Suppressor macrophage (primary cell): ENCODE data around the gene NDRG4.

Experiments
- DNase-seq, 4 experiments: peaks; one replicate each; pipeline ENCODE4 v3.0.0-alpha.2; 2020 to 2022

The NDRG4 gene

DNA sequence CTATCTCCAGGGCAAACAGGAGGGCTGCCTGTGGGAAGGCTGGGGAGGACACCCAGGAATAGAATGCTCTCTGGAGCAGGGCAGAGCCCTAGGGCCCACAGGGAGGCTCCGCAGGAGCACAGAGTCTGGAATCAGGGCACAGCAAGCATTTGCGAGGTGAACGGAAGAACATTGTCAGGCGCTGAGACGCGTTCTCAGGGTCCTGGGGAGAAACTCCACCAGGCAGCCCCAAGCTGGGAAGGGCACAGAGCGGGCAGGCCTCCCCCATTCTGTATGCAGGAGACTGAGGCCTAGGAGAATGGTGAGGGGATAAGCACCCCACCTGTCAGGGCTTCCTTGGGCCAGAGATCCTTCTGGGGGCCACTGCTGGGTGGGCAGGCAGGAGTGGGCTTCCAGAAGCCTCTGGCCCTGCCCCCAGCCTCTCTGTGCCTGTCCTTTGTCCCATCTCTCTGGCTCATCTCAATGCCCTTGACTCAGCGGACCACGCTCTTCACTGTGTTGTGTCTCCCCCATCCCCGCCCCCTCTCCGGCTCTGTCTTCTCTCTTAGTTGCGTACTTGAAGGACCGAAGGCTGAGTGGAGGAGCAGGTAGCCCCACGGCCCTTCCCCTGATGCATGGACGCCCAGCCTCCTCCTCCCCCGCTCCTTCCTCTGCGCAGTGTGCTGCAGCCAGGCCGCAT, 10.3 kb downstream of the NDRG4 start:
- DNase-seq = no peak

DNA sequence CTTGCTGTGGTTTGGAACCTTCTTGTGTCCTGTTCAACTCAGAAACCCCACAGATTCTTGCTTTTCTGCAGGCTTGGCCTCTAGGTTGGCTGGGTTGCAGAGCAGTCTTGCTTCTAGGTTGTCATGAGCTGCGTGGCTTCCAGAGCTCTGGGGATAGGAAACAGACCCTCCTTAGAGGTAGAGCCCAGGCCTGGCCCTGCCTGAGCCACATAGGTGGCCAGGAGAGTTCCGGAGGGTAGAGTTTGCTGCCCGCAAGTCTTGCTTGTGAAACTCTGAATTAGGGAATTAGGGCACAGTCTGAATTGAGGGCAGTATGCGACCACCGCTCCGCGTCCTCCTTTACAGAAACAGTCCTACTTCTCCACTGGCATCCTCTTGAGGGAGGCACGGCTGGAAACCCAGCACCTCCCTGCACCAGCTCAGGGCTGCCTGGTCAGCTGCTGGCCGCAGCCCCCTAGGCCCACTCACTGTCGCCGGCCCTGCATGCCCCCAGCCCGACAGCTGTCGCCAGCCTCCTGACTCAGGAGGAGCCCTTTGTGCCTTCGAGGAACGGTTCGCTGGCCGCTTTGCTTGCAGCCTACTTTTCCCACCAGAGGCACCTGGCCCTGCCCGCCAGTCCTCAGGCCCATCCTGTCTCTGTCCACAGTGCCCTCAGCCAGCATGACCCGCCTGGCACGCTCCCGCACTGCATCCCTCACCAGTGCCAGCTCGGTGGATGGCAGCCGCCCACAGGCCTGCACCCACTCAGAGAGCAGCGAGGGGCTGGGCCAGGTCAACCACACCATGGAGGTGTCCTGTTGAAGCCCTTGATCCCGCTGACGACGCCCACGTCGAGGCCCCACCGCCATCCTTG, 11.1 kb downstream of the NDRG4 start:
- no peak for DNase-seq

DNA sequence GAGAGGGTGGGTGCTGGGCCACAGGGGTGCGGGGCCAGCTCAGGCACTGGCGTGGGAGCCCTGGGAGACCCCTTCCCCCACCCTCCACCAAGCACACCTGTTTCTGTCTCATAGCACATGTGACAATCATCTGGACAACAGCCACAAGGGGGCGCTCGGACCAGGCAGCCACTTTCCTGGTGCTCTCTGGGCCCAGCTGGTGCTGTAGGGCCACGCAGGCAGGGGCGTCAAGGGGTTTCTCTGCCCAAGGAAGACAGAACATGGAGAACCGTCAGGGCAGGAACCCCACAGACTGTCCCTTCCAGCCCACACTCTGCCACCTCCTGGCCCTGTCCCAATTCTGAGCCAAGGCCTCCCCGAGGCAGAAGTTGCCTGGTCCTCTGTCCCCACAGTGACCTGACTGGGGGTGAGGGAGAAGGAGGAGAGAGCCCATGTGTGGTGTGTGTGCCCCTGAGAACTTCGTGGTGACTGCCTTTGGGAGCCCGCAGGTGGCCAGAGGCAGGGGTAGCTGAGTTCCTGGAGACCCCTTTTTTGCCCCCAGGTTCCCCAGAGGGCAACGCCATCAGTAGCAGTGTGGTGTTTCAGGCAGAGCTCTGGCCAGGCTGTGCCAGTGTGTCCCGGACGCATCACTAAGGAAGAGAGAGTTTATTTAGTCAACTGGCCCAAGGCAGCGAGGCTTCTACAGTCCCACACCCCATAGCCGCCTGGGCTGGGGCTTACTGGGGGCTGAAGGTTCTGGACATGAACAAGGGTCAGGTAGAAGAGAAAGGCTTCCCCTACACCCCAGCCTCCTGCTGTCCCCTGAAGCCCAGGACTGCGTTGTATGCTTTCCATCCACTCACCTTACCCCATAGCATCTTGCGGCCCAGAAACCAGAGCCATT, 12.2 kb downstream of the NDRG4 start:
- peak; percentile 72 to 90 (median 86) for DNase-seq

DNA sequence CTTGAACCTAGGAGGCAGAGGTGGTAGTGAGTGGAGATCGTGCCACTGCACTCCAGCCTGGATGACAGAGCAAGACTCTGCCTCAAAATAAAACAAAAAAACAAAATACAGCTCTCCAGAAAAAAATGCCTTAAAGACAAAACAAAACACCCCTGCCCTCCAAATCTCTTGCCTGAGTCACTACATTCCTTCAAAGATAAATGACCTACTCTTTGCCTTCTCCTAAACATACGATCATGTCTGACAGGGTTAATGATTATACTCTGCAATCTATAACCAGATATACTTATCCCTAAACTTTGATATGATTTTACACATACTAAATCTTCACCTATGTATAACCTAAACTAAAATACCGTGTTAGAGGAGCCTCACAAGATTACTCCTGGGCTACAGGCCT, 13.9 kb downstream of the NDRG4 start:
- DNase-seq = no peak

DNA sequence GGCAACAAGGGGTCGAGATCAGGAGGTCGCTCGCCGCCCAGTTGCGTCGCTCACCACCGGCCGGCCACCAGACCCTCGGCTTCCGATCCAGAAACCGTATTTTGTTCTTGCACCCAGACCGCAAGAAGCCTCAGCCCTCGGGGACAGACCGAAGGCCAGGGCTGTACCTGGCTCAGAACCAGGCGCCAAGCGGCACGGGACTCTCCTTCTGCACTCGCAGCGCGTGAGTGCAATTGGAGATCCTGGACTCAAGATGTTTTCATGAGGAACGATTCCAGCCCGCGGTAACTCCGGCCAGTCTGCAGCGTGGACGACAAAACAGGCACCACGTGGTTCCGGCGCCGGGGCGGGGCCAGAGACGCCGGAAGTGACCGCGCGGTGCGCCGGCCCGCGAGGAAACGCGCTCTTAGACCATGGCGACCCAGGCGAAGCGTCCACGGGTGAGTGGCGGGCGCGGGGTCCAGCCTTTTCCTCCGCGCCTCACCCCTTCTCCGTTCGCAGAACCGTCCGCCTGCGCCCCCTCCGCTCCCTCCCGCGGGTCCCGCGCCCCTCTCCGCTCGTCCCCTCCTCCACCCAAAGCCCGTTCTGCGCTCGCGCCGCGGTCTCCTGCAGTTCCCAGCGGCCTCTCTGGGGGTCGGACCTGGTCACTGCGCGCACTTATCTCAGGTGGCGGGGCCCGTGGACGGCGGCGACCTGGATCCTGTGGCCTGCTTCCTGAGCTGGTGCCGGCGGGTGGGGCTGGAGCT, 15.4 kb downstream of the NDRG4 start, which contains the start of gene SETD6:
SETD6 (plus strand) TSS at position 393 of the 746 bp plus-strand sequence; CDS start at position 414, 21 bp downstream.
- peak; percentile 91 to 96 (median 94) for DNase-seq

DNA sequence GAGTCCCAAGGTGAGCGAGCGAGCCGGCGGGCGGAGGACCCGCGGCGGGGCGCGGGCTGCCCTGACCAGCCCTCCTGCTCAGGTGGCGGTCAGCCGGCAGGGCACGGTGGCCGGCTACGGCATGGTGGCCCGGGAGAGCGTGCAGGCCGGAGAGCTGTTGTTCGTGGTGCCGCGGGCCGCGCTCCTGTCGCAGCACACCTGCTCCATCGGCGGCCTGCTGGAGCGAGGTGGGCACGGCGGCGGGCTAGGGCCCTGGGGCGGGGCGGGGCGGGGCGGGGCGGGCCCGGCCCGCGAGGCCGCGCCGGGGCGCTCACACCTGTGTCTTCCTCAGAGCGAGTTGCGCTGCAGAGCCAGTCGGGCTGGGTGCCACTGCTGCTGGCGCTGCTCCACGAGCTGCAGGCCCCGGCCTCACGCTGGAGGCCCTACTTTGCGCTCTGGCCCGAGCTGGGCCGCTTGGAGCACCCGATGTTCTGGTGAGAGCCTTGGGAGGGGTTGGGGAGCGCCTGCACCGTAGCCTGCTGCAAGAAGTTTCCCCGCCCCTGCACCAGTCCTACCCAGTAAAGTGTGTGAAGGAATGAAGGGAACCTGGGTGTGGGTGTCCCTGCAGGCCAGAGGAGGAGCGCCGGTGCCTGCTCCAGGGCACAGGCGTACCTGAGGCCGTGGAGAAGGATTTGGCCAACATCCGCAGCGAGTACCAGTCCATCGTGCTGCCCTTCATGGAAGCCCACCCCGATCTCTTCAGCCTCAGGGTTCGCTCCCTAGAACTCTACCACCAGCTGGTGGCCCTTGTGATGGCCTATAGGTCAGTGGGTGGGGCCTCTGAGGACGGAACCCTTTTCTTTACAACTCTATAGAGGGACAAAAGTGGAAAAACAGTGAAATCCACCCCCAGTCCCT, 16.2 kb downstream of the NDRG4 start:
- peak in 2 of 4 experiments; percentile 30 to 31 for DNase-seq

DNA sequence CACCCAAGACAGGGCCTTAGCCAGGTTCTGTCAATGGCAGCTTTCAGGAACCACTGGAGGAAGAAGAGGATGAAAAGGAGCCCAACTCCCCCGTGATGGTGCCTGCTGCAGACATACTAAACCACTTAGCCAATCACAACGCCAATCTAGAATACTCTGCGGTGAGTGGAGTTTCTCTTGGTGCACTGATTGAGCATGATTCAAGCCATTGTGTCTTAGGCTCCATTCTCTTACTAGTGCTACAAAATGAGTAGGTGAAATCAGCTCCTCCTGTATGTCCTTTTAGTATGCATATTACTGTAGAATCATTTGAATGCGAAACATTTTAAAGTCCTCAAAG, 16.8 kb downstream of the NDRG4 start:
- DNase-seq = no peak

DNA sequence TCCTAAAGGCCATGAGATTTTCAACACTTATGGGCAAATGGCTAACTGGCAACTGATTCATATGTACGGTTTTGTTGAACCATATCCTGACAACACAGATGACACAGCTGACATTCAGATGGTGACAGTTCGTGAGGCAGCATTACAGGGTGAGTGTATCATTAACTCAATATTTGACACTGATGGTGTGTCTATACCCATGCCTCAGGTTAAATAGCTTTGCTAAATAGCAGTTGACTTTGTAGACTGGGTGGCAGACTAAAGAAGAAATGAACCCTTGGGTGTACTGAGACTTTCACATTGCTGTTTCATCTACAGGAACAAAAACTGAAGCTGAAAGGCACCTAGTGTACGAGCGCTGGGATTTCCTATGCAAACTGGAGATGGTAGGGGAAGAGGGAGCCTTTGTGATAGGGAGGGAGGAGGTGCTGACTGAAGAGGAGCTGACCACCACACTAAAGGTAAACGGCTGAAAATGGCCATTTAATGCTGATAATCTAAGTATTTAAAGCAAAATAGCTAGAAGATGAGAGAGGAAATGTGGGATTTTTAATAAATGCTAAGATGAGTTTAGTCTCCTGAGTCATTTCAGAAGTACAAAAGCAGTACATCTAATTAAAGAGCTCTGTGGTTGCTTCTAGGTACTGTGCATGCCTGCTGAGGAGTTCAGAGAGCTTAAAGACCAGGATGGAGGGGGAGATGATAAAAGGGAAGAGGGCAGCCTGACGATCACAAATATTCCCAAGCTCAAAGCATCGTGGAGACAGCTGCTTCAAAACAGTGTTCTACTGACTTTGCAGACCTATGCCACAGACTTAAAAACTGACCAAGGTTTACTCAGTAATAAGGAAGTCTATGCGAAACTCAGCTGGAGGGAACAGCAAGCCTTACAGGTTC, 18.4 kb downstream of the NDRG4 start:
- DNase-seq = no peak

DNA sequence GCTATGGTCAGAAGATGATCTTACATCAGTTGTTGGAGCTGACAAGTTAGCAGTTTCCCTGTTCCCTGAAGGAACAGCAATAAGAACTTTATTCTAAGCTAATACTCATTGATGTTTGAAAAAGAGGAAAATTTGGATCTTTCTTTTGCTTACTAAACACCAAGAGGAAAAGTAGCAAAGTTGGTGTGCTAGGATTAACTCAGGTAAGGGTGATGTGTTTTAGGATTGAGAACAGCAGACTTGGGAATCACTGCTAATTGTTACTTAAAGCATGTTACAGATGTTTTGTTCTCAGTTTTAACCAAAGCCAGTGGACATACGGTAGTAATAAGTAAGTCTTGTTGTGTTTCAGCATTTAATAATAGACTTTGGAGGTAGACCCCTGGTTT, 19.0 kb downstream of the NDRG4 start:
- no peak for DNase-seq

DNA sequence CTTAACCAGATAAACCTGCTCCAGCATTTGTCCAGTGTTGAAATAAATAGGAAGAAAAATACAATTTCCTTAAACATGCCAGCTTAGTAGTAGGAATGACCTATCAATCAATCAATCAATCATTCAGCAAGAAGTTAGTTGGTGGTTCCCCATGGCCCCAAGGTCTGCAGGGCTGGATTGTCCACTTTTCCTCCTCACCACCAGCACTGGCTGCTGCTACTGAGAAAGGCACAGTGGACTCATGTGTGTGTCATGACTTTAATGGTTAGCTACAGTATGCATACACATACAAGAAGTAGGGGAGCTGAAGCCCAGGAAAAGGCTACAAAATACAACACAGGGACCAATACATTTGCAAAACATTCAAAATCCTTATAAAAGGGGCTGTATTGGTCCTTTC, 19.8 kb downstream of the NDRG4 start:
- no peak for DNase-seq

DNA sequence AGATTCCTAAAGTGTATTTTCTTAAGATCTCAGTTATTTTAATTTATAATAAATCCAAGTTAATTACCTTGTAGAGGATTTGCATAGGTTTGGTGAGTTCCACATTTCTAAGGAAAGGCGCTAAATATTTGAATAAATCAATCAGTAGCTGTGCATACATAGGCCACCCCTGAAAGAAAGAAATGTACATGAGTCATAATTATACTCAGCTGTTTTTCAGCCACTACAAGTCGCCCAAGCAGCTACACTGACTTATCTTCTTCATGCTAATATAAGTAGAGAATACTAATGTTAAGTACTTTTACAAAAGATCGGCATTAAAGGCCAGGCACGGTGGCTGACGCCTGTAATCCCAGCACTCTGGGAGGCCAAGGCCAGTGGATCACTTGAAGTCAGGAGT, 30.2 kb downstream of the NDRG4 start:
- no peak for DNase-seq

DNA sequence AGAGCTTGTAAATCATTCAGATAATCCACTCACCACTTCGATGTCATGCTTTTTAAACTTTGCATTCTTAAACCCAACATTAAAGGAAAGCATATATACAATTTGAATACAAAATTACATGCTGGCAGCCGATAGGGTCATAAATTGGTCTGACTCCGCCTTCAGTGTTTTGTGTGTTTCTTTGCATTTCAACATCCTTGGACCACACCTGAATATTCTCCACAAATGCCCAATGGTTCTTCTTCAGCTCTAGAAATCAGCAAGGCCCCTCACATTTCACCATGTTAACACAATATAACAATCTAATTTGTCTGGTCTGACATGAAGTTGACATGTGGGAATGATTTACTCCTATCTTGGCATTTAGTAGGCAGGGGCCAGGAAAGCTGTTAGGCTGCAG, 32.5 kb downstream of the NDRG4 start:
- DNase-seq = no peak

DNA sequence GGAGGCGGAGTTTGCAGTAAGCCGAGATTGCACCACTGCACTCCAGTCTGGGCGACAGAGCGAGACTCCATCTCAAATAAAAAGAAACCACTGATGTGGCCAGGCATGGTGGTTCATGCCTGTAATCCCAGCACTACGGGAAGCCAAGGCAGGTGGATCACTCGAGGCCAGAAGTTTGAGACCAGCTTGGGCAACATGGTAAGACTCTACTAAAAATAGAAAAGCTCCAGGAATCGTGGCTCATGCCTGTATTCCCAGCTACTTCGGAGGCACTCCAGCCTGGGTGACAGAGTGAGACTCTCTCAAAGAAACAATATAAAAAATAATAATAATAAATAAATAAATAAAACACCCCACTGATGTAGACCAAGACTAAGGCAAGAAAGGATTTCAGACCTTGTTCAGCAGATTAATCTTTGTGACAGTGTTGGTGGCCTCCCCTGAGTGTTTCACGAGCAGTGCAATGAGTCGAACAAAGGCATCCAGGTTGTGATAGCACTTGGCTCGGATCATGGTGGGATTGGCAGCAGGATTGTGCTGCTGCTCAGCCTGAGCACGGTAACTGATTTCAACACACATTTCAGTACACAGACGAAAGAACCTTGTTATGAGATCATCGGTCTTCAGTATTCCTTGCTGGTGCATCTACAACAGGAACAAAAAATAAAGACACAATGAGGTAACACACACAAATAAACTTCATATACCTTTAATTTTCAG, 34.0 kb downstream of the NDRG4 start:
- no peak for DNase-seq

DNA sequence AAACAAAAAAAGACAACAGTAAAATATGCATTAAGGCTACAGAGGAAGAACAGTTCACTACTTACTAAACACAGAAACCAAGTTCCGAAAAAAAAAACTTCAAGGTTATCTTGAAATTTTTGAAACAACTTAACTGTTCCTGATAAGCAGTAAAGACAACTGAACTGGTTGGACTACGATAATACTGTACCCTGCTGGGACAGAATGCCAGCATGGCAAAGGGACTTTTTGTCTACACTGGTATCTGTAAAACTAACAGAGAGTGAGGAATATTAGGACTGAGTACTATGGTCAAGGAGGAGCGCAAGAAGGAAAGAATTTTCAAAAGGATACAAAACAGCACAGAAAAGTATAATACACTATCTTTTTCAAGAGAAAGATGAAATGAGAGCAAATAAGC, 35.2 kb downstream of the NDRG4 start:
- DNase-seq = no peak

DNA sequence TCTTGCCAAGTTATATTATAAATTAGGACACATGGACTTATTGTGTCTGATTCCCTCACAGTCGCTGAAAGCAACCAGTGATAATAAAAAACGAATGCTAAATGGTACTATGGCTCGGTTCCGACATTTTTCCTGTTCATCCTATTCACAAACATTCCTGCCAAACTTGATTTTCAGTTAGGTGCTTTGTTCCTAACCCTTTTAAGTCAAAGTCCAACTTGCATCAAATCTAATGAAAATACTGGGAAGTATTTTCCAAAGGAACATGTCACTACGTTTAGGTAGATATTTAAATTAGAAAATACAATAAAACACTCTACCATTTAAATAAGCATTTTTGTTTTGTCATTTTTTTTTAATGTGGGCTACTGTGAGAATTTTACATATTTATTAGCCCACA, 36.3 kb downstream of the NDRG4 start:
- no peak for DNase-seq

DNA sequence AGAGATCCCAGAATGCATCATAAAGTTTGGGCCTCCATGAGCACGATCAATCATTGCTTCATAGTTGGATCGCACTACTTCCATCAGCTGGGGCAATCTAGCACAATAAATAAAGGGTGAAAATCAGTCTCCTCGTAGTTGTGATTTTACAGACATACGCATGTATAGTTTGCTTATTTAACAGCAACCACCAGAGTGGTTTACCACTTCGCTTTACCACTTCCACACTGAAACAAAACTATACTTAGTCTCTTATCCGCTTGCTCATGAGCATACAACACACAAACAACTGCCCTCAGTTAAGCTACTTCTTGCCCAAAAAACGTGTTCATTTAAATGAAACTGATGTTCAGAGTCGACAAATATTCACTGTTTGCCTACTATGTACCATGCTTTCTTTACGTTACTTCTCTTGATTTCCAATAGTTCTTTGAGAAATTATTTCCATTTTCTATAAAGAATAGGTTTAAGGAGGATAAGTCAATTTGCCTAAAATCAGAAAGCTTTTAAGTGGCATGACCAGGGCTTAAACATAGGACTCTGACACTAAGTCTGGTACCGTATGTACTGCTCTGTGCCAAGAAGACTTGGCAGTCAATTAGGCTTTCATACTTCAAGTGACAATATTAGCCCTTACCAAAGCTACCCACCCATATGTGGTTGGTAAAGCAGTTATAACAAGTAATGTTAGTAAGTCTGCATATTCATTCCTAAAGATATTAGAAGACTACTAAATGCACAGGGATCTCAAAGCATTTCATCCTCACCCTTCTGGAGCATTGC, 37.4 kb downstream of the NDRG4 start:
- DNase-seq = no peak

DNA sequence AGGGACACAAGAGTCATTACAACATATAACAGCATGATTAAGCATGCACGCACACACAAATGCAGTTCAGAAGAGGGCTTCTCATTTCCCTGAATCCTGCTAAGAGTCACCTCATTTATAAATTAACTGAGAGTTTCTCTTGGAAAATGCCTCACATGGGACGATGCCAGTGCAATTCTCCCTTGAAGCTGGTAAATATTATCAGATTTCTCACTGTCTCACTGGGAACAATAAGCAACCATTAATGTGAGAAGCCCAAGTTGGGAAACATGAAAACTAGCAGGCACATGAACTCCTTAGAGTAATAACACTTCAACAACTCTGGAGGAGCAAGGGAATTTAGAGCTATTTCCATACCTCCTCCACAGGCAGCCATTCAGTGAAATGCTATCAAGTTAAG, 41.8 kb downstream of the NDRG4 start:
- DNase-seq = no peak

DNA sequence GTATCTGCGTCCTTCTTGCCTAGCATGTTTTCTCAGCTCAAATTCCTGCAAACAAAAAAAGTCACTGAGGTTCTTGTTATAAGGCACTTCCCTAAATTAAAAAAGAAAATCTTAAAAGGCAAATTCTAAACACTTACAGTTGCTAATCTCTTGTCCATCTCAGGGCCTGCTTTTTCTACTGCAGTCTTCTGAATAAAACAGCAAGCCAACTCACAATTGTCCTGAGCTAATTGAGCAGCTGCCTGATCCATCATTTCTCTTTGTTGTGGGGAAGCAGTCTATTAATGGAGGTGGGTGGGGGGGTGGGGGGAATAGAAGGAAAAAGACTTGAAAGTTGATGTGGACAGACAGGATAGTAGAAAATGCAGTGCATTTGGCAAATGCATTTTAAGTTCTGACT, 42.3 kb downstream of the NDRG4 start:
- no peak for DNase-seq

DNA sequence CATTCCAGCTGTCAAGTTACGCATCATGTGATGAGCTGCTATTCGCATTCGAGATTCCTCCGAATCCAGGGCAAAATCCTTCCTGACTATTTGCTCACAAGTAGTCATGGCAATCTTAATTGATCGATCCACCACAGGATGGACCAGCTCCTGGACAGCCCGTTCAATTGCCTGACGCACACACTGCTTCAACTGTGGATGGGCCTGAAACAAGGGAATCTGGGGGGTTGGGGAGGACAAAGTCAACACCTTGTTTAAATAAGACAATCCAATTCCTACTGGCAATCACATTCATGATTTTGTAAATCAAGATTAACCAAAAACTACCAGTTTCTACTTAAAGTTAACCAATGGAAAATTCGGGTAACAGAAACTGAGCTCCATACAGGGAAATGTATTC, 43.7 kb downstream of the NDRG4 start:
- DNase-seq = no peak
